ENCODE data around the gene ASCC3.

ASCC3 gene

DNA sequence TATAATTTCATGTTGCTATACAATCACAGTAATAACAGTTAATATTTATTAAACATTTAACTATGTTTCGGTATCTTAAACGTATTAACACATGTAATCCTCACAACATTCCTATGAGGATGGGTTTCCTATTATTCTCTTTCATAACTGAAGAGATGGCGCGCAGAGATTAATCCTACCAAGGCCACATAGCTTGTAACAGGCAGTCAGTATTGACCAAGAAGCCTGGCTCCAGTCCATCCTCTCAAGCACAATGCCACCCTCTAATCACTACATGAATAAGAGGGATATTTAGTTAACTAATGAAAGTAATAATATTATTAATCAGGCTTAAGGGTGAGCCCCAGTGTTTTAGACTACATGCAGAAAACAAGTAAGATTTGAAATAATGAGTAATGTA is 266.7 kb downstream of the ASCC3 start:
- TF ChIP-seq EP300 (IDR thresholded peaks at IDR 0.05; ENCODE audit: borderline replicate concordance), result no peak
- TF ChIP-seq NFIC (IDR thresholded peaks at IDR 0.05), result no peak
- TF ChIP-seq EGR1 (IDR thresholded peaks at IDR 0.05), result no peak
- no peak for TF ChIP-seq FOXM1 (IDR thresholded peaks at IDR 0.05; ENCODE audit: borderline replicate concordance, low read depth)
- TF ChIP-seq, protein P1, sequence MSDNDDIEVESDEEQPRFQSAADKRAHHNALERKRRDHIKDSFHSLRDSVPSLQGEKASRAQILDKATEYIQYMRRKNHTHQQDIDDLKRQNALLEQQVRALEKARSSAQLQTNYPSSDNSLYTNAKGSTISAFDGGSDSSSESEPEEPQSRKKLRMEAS (IDR thresholded peaks at IDR 0.05), result no peak
- TF ChIP-seq TAF1 (IDR thresholded peaks at IDR 0.05; ENCODE audit: low read depth), result no peak
- TF ChIP-seq, protein P2, sequence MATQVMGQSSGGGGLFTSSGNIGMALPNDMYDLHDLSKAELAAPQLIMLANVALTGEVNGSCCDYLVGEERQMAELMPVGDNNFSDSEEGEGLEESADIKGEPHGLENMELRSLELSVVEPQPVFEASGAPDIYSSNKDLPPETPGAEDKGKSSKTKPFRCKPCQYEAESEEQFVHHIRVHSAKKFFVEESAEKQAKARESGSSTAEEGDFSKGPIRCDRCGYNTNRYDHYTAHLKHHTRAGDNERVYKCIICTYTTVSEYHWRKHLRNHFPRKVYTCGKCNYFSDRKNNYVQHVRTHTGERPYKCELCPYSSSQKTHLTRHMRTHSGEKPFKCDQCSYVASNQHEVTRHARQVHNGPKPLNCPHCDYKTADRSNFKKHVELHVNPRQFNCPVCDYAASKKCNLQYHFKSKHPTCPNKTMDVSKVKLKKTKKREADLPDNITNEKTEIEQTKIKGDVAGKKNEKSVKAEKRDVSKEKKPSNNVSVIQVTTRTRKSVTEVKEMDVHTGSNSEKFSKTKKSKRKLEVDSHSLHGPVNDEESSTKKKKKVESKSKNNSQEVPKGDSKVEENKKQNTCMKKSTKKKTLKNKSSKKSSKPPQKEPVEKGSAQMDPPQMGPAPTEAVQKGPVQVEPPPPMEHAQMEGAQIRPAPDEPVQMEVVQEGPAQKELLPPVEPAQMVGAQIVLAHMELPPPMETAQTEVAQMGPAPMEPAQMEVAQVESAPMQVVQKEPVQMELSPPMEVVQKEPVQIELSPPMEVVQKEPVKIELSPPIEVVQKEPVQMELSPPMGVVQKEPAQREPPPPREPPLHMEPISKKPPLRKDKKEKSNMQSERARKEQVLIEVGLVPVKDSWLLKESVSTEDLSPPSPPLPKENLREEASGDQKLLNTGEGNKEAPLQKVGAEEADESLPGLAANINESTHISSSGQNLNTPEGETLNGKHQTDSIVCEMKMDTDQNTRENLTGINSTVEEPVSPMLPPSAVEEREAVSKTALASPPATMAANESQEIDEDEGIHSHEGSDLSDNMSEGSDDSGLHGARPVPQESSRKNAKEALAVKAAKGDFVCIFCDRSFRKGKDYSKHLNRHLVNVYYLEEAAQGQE (IDR thresholded peaks at IDR 0.05; ENCODE audit: low read depth), result no peak
- no peak for TF ChIP-seq TEAD4 (IDR thresholded peaks at IDR 0.05)
- TF ChIP-seq YY1 (IDR thresholded peaks at IDR 0.05; ENCODE audit: low read depth), result no peak
- no peak for TF ChIP-seq ZBTB7A (IDR thresholded peaks at IDR 0.05; ENCODE audit: low read depth)
- no peak for TF ChIP-seq TCF12 (IDR thresholded peaks at IDR 0.05; ENCODE audit: low read depth)
- TF ChIP-seq CREB1 (IDR thresholded peaks at IDR 0.05; ENCODE audit: low read depth), result no peak

DNA sequence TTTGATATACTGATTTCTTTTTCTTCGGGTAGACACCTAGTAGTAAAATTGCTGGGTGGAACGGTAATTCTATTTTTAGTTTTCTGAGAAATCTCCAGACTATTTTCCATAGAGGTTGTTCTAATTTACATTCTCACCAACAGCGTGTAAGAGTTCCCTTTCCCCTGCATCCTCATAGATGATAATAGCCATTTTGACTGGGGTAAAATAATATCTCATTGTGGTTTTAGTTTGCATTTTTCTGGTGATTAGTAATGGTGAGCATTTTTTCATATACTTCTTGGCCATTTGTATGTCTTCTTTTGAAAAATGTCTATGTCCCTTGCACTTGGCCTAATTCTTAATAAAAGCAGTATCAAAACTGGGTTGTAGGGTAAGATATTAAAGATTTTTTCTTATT is 267.5 kb downstream of the ASCC3 start:
- TF ChIP-seq, protein P1 (IDR thresholded peaks at IDR 0.05), result no peak
- no peak for TF ChIP-seq ZBTB7A (IDR thresholded peaks at IDR 0.05; ENCODE audit: low read depth)
- no peak for TF ChIP-seq TCF12 (IDR thresholded peaks at IDR 0.05; ENCODE audit: low read depth)
- no peak for TF ChIP-seq EGR1 (IDR thresholded peaks at IDR 0.05)
- TF ChIP-seq, protein P2 (IDR thresholded peaks at IDR 0.05; ENCODE audit: low read depth), result no peak
- no peak for TF ChIP-seq FOXM1 (IDR thresholded peaks at IDR 0.05; ENCODE audit: borderline replicate concordance, low read depth)
- no peak for TF ChIP-seq TAF1 (IDR thresholded peaks at IDR 0.05; ENCODE audit: low read depth)
- TF ChIP-seq TEAD4 (IDR thresholded peaks at IDR 0.05), result no peak
- TF ChIP-seq YY1 (IDR thresholded peaks at IDR 0.05; ENCODE audit: low read depth), result no peak
- TF ChIP-seq EP300 (IDR thresholded peaks at IDR 0.05; ENCODE audit: borderline replicate concordance), result no peak

DNA sequence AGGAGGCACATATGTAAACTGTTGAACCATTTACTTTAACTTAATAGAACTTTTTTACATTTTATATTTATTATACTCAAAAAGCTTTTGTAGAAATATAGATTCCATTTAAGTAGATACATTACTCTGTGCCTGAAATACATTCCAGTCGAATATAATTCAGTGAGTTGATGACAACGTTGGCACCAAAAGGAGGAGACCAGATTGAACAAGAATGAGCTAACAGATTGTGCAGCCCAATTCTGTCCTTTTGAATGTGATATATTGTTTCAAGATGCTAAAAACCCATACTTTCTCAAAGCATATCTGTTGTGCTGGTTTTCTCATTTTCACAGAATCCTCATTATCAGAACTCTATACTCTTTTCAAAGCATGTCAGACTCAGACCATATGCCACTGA is 269.0 kb downstream of the ASCC3 start:
- TF ChIP-seq ZBTB7A (IDR thresholded peaks at IDR 0.05; ENCODE audit: low read depth) (no peak), EGR1 (IDR thresholded peaks at IDR 0.05) (no peak), TEAD4 (IDR thresholded peaks at IDR 0.05) (no peak), EP300 (IDR thresholded peaks at IDR 0.05; ENCODE audit: borderline replicate concordance) (no peak), TCF12 (IDR thresholded peaks at IDR 0.05; ENCODE audit: low read depth) (no peak), CEBPB (IDR thresholded peaks at IDR 0.05) (no peak), YY1 (IDR thresholded peaks at IDR 0.05; ENCODE audit: low read depth) (no peak), NFIC (IDR thresholded peaks at IDR 0.05) (no peak), TAF1 (IDR thresholded peaks at IDR 0.05; ENCODE audit: low read depth) (no peak), RAD21 (IDR thresholded peaks at IDR 0.05; ENCODE audit: low read depth) (no peak), CREB1 (IDR thresholded peaks at IDR 0.05; ENCODE audit: low read depth) (no peak), FOXM1 (IDR thresholded peaks at IDR 0.05; ENCODE audit: borderline replicate concordance, low read depth) (no peak)
- TF ChIP-seq, protein P1 (IDR thresholded peaks at IDR 0.05), result no peak
- TF ChIP-seq, protein P2 (IDR thresholded peaks at IDR 0.05; ENCODE audit: low read depth), result no peak
- TF ChIP-seq, protein P3, sequence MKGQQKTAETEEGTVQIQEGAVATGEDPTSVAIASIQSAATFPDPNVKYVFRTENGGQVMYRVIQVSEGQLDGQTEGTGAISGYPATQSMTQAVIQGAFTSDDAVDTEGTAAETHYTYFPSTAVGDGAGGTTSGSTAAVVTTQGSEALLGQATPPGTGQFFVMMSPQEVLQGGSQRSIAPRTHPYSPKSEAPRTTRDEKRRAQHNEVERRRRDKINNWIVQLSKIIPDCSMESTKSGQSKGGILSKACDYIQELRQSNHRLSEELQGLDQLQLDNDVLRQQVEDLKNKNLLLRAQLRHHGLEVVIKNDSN (IDR thresholded peaks at IDR 0.05), result no peak

DNA sequence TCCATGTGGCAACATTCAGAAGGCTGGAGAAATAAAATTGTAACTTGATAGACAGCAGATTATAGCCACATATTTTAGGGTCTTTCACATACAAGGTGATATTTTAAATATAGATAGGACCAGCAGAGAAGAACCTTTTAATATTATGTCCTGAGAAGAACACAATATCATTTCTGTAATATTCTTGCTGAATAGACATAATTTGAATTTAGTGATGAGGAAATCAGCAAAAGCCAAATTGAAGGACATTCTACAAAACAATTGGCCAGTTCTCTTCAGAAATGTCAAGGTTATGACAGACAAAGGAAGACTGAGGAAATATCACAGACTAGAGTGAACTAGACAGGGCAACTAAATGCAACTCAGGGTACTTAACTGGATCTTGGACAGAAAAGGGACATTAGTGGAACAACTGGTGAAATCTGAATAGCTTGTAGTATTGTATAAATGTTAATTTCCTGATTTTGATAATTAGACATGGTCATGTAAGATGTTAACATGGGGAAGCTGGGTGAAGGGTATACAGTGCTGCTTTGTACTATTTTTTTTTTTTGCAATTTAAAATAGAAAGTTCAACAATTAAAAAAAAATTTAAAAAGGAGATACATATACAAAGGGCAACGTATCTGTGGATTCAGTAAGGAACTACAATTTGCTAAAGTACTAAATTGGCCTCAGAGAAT is 281.9 kb downstream of the ASCC3 start:
- no peak for TF ChIP-seq CREB1 (IDR thresholded peaks at IDR 0.05; ENCODE audit: low read depth)
- TF ChIP-seq FOXM1 (IDR thresholded peaks at IDR 0.05; ENCODE audit: borderline replicate concordance, low read depth), result no peak
- no peak for TF ChIP-seq EGR1 (IDR thresholded peaks at IDR 0.05)
- TF ChIP-seq, protein P3 (IDR thresholded peaks at IDR 0.05), result no peak
